ENCODE measurements around the gene SCIMP.
"Not testable (repeated sequence)": the region's sequence is repeated elsewhere in the genome, so short reads cannot be mapped to it uniquely, and the experiment has no call there.

The SCIMP gene

GRCh38 chr17:5241861-5242671, 7.4 kb upstream of the SCIMP start:
- DNase-seq = no peak
- intact Hi-C loops (cut with DNase I) = no loop called here

GRCh38 chr17:5239769-5240168, 5.1 kb upstream of the SCIMP start:
- DNase-seq; intact Hi-C loops (cut with DNase I): not testable (repeated sequence)

- intact Hi-C loops (cut with DNase I) = no loop called here
- DNase-seq = no peak
Observed at GRCh38 chr17:5238333-5238732, 3.7 kb upstream of the SCIMP start.

- DNase-seq = peak in 29 of 42 donors; percentile 6 to 73 (median 31)
Observed at GRCh38 chr17:5237541-5238016, 2.9 kb upstream of the SCIMP start.

GRCh38 chr17:5236938-5237540, 2.4 kb upstream of the SCIMP start:
- DNase-seq = no peak
- intact Hi-C loops (cut with DNase I) = no loop called here

More at GRCh38 chr17:5237541-5238016, 2.9 kb upstream of the SCIMP start:
- intact Hi-C loops (cut with DNase I) = no loop called here

GRCh38 chr17:5233492-5233891, 1.2 kb downstream of the SCIMP start:
- intact Hi-C loops (cut with DNase I); DNase-seq: not testable (repeated sequence)

GRCh38 chr17:5226940-5227878, 7.5 kb downstream of the SCIMP start:
- DNase-seq = no peak
- intact Hi-C loops (cut with DNase I) = no loop called here

- no peak for DNase-seq
- intact Hi-C loops (cut with DNase I) = no loop called here
Observed at GRCh38 chr17:5225668-5226457, 8.8 kb downstream of the SCIMP start.

GRCh38 chr17:5221912-5222311, 12.7 kb downstream of the SCIMP start:
- intact Hi-C loops (cut with DNase I); DNase-seq: not testable (repeated sequence)

GRCh38 chr17:5220074-5220473, 14.6 kb downstream of the SCIMP start:
- no peak for DNase-seq
- intact Hi-C loops (cut with DNase I) = no loop called here

- DNase-seq = no peak
- intact Hi-C loops (cut with DNase I) = no loop called here
Observed at GRCh38 chr17:5219536-5219935, 15.1 kb downstream of the SCIMP start.

- DNase-seq; intact Hi-C loops (cut with DNase I): not testable (repeated sequence)
Observed at GRCh38 chr17:5217562-5217961, 17.1 kb downstream of the SCIMP start.

- intact Hi-C loops (cut with DNase I) = no loop called here
- no peak for DNase-seq
Observed at GRCh38 chr17:5211458-5211857, 23.2 kb downstream of the SCIMP start.

GRCh38 chr17:5210614-5211252, 23.9 kb downstream of the SCIMP start:
- DNase-seq = no peak
- intact Hi-C loops (cut with DNase I) = no loop called here

- intact Hi-C loops (cut with DNase I) = no loop called here
- no peak for DNase-seq
Observed at GRCh38 chr17:5210091-5210490, 24.6 kb downstream of the SCIMP start.

GRCh38 chr17:5209396-5209795, 25.3 kb downstream of the SCIMP start:
- DNase-seq = no peak

GRCh38 chr17:5203908-5204294, 30.8 kb downstream of the SCIMP start:
- intact Hi-C loops (cut with DNase I) = no loop called here
- no peak for DNase-seq

More at GRCh38 chr17:5209396-5209795, 25.3 kb downstream of the SCIMP start:
- intact Hi-C loops (cut with DNase I) = no loop called here
